Amniotic epithelial cell (primary cell): Measurements from ENCODE around the gene RPL6.

Experiments used
- DNase-seq: peaks from one replicate; pipeline ENCODE4 v3.0.0-alpha.2; 2010; ENCODE audit warnings: low read depth

RPL6 gene

DNA sequence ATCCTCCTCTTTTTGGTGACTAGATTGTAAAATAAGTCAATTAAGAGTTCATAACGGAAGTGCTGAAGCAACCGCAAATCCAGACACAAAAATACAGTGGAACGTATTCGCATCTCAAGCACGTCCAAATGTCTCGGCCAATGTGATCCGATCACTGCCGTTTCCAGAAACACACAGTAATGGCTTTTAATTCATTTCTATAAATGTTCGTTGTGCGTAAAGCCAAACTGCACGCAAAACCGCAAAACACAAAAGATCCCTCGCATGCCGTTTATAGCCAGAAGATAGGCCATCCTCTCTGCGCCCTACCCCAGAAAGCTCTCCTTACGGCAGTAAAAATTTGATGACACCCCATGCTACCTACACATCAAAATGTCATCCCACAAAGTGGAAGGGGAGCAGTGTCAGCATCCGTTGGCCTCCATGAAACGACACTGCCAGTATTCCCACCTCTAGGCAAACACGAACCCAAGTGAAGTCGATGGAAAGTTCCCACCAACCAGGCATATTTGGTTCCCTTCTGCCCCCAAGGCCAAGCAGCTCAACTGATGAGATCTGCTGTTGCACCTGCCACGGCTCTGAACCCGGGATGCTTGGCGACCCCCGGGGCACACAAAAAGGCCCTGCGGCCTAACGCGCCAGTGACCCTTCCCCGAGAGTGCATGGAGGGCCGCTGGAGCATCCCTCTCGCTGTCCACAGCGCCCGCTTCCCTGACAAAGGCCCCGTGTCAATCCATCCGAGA lies 28.6 kb downstream of the RPL6 start:
- DNase-seq = no peak

DNA sequence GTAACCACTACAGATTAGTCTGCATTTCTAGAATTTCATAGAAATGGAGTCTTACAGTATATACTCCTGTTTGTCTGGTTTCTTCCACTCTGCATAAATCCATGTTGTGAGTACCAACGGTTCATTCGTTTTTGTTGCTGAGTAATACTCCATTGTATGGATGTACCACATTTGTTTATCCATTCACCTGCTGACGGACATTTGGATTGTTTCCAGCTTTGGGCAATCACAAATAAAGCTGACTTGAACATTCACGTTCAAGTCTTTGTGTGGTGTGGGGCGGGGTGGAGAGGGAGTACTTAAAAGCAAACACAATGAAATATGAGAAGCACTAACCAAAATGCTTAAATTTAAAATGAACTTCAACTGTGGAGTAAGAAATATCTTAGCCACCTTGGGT lies 34.3 kb downstream of the RPL6 start:
- DNase-seq = no peak

DNA sequence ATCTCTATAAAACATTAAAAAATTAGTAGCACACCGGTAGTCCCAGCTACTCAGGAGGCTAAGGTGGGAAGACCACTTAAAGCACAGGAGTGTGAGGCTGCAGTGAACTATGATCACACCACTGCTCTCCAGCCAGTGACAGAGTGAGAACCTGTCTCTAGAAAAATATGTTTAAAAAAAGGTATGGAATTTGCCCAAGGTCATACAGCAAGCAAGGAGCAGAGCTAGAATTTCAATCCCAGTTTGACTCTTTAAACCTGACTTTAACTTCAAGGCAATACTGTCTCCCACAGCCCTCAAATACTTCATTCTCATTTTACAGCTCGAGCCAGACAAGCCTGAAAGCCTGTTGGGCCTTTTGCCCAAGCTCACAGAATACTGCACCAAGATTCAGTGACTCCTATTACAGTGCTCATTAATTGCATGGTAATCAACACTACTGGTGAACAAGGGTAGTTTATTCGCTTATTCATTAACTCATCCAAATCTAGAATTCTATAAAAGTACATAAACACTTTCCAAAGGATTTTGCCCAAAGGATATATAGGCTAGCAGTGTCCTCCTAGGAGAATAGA lies 35.2 kb downstream of the RPL6 start:
- no peak for DNase-seq

DNA sequence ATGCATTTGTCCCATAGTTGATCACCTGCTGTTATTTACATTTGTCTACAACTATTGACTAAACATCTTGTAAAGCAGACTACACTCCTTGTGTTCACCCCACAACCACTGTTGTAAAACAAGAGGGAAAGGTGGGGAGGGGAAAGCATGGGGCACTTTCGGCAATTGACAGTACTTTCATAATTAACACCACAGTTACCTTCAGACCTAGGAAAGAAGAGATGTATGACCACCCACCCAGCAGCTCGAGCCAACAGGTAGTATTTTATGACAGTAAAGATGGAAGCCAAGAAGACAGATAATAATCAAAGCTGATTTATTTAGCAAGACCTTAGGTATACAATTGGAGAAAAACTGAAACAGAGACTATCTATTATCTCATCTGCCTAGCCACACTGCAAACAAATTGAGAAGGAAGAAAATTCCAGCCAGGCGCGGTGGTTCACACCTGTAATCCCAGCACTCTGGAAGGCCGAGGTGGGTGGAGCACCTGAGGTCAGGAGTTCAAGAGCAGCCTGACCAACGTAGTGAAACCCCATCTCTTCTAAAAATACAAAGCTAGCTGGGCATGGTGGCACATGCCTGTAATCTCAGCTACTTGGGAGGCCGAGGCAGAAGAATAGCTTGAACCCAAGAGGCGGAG lies 38.4 kb downstream of the RPL6 start:
- DNase-seq = no peak

DNA sequence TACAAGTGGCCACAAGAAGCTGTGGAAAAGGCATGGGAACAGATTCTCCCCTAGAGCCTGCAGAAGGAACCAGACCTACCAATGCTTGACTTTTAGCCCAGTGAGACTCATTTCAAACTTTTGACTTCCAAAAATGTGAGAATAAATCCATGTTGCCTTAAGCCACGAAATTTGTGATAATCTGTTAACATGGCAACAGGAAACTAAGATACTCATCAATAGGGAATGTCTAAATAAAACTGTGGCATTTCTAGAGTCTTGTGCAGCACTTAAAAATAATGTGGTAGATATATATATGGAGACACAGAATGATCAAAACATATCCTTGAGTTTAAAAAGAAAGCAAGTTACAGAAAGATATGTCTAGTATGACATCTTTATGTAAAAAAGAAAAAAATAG lies 39.2 kb downstream of the RPL6 start:
- no peak for DNase-seq

DNA sequence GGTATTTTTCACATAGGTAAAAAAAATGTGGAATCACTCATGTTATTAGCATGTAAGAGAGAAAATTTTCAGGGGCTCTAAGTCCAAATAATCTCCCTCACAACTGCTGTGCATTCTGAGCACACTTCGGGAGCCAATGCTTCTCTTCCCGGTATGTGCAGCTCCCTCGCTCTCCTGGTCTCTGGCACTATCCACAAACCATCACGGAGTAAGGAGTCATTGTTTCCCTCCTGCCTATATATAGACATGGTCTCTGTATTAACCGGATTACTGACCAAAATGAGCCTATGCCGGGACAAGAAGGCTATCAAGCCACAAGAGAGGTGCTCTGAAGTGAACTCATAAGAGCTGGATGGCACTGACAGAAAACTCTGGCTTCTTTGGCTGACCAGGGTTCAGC lies 40.5 kb downstream of the RPL6 start:
- DNase-seq = no peak

DNA sequence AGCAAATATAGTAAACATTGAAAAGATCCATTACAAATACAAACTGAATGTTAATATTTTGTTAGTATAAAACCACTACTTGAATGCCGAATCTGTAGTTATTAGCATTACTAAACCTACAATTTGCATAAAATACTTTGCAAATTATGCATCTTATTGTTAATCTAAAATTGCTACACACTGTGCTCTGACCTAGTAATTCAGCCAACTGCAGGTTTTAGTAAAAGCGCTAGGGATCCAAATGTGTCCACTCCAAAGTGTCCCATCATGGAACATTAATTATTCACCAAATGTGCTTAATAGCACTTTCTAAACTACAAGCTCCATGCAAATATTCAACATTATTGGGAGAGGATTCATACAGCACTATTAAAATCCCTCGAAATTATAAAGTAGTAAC lies 41.4 kb downstream of the RPL6 start:
- DNase-seq = no peak

DNA sequence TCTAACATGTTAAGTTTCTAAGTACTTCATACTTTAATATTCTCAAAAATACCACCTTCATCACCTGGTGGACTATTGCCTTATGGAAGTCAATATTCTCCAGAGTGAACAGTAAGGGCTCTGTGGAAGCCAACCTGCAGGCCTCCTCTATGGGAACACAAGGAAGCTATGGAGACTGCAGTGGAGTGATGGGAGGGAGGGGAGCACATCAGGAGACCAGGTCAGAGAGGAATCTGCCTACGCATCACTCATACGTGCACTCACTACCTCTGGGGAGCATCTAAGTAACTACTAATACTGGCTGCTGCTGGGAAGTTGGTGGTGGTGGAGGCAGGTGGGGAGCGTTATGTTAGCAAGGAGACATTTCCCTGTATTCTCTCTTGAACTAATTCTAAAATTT lies 47.1 kb downstream of the RPL6 start:
- DNase-seq = no peak

DNA sequence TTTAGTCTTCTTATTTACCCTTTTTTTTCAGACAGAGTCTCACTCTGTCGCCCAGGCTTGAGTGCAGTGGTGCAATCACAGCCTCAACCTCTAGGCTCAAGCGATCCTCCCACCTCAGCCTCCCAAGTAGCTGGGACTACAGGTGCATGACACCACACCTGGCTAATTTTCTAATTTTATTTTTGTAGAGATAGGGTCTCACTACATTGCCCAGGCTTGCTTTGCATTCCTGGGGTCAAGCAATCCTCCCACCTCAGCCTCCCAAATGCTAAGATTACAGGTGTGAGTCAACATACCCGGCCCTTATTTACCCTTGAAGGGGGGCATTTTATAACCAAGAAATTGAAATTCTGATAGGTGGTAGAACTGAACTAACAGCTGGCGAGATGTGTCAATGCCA lies 48.1 kb downstream of the RPL6 start:
- no peak for DNase-seq

DNA sequence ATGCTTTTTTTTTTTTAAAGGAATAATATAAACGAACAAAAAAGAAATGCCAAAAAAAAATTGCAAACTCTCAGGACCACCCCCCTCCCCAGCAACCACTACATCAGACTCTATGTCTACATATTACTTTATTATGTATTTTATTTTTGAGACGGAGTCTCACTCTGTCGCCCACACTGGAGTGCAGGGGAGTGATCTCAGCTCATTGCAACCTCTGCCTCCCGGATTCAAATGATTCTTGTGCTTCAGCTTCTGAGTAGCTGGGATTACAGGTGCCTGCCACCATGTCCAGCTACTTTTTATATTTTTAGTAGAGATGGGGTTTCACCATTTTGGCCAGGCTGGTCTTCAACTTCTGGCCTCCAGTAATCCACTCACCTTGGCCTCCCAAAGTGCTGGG lies 50.1 kb downstream of the RPL6 start:
- DNase-seq = no peak

DNA sequence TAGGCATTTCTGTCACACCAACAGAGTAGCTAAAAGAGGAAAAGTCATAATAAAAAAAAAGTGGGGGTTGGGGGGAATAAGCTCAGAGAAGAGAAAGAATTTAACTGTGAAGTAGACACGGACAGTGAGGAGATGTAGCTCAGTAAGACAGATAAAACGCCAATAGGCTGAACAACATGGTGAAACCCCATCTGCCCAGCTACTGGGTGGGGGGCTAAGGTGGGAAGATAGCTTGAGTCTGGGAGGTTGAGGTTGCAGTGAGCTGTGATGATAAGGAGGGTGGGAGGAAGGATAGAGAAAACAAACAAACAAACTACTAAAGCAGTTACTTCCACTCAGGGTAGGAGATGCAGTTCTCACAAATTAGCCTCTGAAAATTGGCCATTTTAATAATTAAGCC lies 52.2 kb downstream of the RPL6 start:
- DNase-seq = no peak
